ENCODE measurements around the gene PRR15L. TPM values are rescaled to one million over a fixed set of nuclear protein-coding genes. Genes with fewer than 3 reads are reported as not detected.

PRR15L gene
- total and polyA plus RNA-seq, 2 experiments from 2014 or later, result 0.57 TPM; not detected in 1

GRCh38 chr17:47929218-47930000, 28.3 kb downstream of the PRR15L start (continued):
- TF ChIP-seq ZNF462 (CRISPR knock-in tag; IDR thresholded peaks at IDR 0.05) (no peak), STAT1 (IDR thresholded peaks at IDR 0.05; ENCODE audit: unreplicated experiment) (no peak), ZNF114 (CRISPR knock-in tag; IDR thresholded peaks at IDR 0.05) (no peak), EZH2 (IDR thresholded peaks at IDR 0.05; ENCODE audit: low read depth, unreplicated experiment) (no peak), CREB1 (CRISPR knock-in tag; IDR thresholded peaks at IDR 0.05; ENCODE audit: low read depth) (no peak), JUNB (IDR thresholded peaks at IDR 0.05; ENCODE audit: unreplicated experiment) (no peak), POLR2AphosphoS5 (IDR thresholded peaks at IDR 0.05; ENCODE audit: low read depth) (no peak), CTCF (conservative IDR thresholded peaks at IDR 0.05; ENCODE audit: low read depth in 2 of 2) (no peak), EZH2phosphoT487 (IDR thresholded peaks at IDR 0.05; ENCODE audit: unreplicated experiment) (no peak), NANOG (IDR thresholded peaks at IDR 0.05; ENCODE audit: borderline replicate concordance) (no peak), ZNF331 (CRISPR knock-in tag; IDR thresholded peaks at IDR 0.05; ENCODE audit: low read depth) (no peak)
